ENCODE results near the gene CEBPA.

Gene CEBPA

DNA sequence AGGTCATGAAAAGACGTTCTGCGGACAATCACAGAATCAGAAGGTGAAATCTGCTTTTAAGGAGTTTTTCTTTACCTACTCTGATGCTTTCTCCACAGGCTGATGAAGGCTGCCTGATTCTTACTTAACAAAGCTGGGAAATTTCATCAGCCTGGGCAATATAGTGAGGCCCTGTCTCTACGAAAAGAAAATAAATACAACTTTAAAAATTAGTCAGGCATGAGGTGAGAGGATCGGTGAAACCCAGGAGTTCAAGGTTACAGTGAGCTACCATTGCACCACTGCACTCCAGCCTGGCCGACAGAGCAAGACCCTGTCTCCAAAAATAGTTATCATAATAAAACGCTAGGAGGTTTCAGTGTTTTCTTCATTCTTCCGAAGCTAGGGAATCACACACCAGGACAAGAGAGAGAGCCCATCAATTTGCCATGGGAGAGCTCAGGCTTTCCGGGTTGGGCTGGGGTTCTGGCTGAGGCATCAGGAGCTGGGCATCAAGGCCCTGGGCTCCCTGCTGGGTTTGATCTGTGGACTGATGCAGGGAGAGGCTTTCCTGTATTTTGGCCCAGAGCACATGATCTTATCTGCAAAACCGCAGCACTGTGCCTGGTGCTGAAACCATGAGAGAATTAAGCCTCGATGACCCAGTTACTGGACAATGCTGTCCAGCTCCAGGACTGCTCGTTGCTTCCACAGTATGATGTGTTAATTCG, 46.1 kb upstream of the CEBPA start:
- Histone ChIP-seq H3K4me1 (ENCODE audit: insufficient read depth, low read length, severe bottlenecking) (no peaks in the 10 kb centered on the region), H3K4me3 (ENCODE audit: low read depth, low read length, poor library complexity, severe bottlenecking) (no peak overlapping the region), H4K20me1 (ENCODE audit: insufficient read depth, low read length) (no peaks in the 10 kb centered on the region), H2AFZ (ENCODE audit: low read length) (no peak overlapping the region), H3K9ac (ENCODE audit: low read length) (no peak overlapping the region), H3F3A (ENCODE audit: insufficient read depth, low read length) (no peaks in the 10 kb centered on the region), H3K79me2 (ENCODE audit: insufficient read depth, low read length) (no peaks in the 10 kb centered on the region), H3K27me3 (ENCODE audit: insufficient read depth, low read length) (0 out of 2 replicates have a peak, but pooled peaks cover 7% of the 10 kb centered on the region), H3K4me2 (ENCODE audit: low read length) (no peak overlapping the region), H3K9me2 (ENCODE audit: low read depth, low read length) (no peaks in the 10 kb centered on the region), H3K9me3 (ENCODE audit: low read length) (no peaks in the 10 kb centered on the region), H3K27ac (ENCODE audit: low read depth, low read length, poor library complexity, severe bottlenecking) (no peak overlapping the region), H3K36me3 (ENCODE audit: insufficient read depth, low read length) (no peaks in the 10 kb centered on the region)
- no peak for TF ChIP-seq EZH2 (IDR thresholded peaks at IDR 0.05; ENCODE audit: borderline replicate concordance, low read length)
- TF ChIP-seq, protein P1, sequence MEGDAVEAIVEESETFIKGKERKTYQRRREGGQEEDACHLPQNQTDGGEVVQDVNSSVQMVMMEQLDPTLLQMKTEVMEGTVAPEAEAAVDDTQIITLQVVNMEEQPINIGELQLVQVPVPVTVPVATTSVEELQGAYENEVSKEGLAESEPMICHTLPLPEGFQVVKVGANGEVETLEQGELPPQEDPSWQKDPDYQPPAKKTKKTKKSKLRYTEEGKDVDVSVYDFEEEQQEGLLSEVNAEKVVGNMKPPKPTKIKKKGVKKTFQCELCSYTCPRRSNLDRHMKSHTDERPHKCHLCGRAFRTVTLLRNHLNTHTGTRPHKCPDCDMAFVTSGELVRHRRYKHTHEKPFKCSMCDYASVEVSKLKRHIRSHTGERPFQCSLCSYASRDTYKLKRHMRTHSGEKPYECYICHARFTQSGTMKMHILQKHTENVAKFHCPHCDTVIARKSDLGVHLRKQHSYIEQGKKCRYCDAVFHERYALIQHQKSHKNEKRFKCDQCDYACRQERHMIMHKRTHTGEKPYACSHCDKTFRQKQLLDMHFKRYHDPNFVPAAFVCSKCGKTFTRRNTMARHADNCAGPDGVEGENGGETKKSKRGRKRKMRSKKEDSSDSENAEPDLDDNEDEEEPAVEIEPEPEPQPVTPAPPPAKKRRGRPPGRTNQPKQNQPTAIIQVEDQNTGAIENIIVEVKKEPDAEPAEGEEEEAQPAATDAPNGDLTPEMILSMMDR (IDR thresholded peaks at IDR 0.05; ENCODE audit: low read length), result no peak

DNA sequence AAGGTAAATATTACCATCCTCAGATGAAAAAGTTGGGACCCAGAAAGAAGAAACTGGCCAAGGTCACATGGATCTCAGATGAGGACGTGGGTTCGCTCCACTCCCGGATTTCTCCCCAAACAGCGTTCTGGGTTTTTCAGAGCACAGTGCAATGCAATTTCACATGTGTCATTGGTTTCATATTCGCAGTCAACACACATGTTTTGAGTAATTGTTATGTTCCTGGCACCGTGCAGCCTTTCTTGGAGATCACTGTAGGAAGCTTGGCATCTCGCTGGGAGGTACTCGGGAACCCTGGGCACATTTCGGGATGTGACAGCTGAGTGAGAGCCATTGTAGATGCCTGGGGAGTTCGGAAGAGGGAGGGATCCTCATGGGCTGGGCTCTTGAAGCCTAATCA, 45.0 kb upstream of the CEBPA start:
- H3K9me2 ChIP-seq (ENCODE audit: low read depth, low read length), result no peaks in the 10 kb centered on the region
- TF ChIP-seq, protein P1 (IDR thresholded peaks at IDR 0.05; ENCODE audit: low read length), result no peak
- no peak for TF ChIP-seq EZH2 (IDR thresholded peaks at IDR 0.05; ENCODE audit: borderline replicate concordance, low read length)
- no peaks in the 10 kb centered on the region for H4K20me1 ChIP-seq (ENCODE audit: insufficient read depth, low read length)
- H3K9ac ChIP-seq (ENCODE audit: low read length), result no peak overlapping the region
- H2AFZ ChIP-seq (ENCODE audit: low read length), result no peak overlapping the region
- no peak overlapping the region for H3K4me2 ChIP-seq (ENCODE audit: low read length)
- H3K9me3 ChIP-seq (ENCODE audit: low read length), result no peaks in the 10 kb centered on the region
- no peak overlapping the region for H3K27ac ChIP-seq (ENCODE audit: low read depth, low read length, poor library complexity, severe bottlenecking)
- no peak overlapping the region for H3K4me3 ChIP-seq (ENCODE audit: low read depth, low read length, poor library complexity, severe bottlenecking)
- H3K4me1 ChIP-seq (ENCODE audit: insufficient read depth, low read length, severe bottlenecking), result no peaks in the 10 kb centered on the region
- no peaks in the 10 kb centered on the region for H3K36me3 ChIP-seq (ENCODE audit: insufficient read depth, low read length)
- H3K79me2 ChIP-seq (ENCODE audit: insufficient read depth, low read length), result no peaks in the 10 kb centered on the region
- H3F3A ChIP-seq (ENCODE audit: insufficient read depth, low read length), result no peaks in the 10 kb centered on the region
- 0 out of 2 replicates have a peak, but pooled peaks cover 7% of the 10 kb centered on the region for H3K27me3 ChIP-seq (ENCODE audit: insufficient read depth, low read length)

DNA sequence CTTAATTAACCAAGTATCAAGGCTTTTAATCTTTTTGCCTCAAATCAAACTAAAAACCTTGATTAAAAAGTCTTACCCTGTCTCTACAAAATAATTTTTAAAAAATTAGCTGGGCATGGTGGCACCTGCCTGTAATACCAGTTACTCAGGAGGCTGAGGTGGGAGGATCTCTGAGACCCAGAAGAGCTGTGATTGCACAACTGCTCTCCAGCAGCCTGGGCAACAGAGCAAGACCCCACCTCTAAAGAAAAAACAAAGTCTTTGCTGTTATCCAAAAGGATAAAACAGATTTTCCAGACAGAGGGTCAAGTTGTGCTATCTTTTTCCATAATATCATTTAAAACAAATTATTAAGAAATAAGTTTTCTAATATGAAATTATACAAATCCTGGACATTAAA, 44.3 kb upstream of the CEBPA start:
- Histone ChIP-seq H3K27me3 (ENCODE audit: insufficient read depth, low read length) (0 out of 2 replicates have a peak, but pooled peaks cover 7% of the 10 kb centered on the region), H3K4me3 (ENCODE audit: low read depth, low read length, poor library complexity, severe bottlenecking) (no peak overlapping the region)

More for the DNA sequence above, 44.3 kb upstream of the CEBPA start:
- Histone ChIP-seq H3K9ac (ENCODE audit: low read length) (no peak overlapping the region), H4K20me1 (ENCODE audit: insufficient read depth, low read length) (no peaks in the 10 kb centered on the region), H3K9me3 (ENCODE audit: low read length) (no peaks in the 10 kb centered on the region), H3F3A (ENCODE audit: insufficient read depth, low read length) (no peaks in the 10 kb centered on the region), H3K79me2 (ENCODE audit: insufficient read depth, low read length) (no peaks in the 10 kb centered on the region), H2AFZ (ENCODE audit: low read length) (no peak overlapping the region), H3K36me3 (ENCODE audit: insufficient read depth, low read length) (no peaks in the 10 kb centered on the region), H3K4me2 (ENCODE audit: low read length) (no peak overlapping the region), H3K27ac (ENCODE audit: low read depth, low read length, poor library complexity, severe bottlenecking) (no peak overlapping the region), H3K9me2 (ENCODE audit: low read depth, low read length) (no peaks in the 10 kb centered on the region), H3K4me1 (ENCODE audit: insufficient read depth, low read length, severe bottlenecking) (no peaks in the 10 kb centered on the region)
- TF ChIP-seq, protein P1 (IDR thresholded peaks at IDR 0.05; ENCODE audit: low read length), result no peak
- no peak for TF ChIP-seq EZH2 (IDR thresholded peaks at IDR 0.05; ENCODE audit: borderline replicate concordance, low read length)

Measured in OCI-LY1 (cell line).